ENCODE results near the gene UTP11. TPM values are rescaled to one million over a fixed set of nuclear protein-coding genes. Genes with fewer than 3 reads are reported as not detected.

The UTP11 gene
- 10 to 100 TPM; 54.3 to 86.7 TPM for total RNA-seq

GRCh38 chr1:38012363-38013226 lies at the start of gene UTP11:
UTP11 (plus strand) TSS chr1:38012734; CDS start chr1:38012803, 69 bp downstream.

GRCh38 chr1:38005195-38006007 lies 7.1 kb upstream of the UTP11 start, which contains the start of gene FHL3:
FHL3 (minus strand) TSS chr1:38005514; CDS start chr1:37999412, 6,102 bp downstream.

DNA sequence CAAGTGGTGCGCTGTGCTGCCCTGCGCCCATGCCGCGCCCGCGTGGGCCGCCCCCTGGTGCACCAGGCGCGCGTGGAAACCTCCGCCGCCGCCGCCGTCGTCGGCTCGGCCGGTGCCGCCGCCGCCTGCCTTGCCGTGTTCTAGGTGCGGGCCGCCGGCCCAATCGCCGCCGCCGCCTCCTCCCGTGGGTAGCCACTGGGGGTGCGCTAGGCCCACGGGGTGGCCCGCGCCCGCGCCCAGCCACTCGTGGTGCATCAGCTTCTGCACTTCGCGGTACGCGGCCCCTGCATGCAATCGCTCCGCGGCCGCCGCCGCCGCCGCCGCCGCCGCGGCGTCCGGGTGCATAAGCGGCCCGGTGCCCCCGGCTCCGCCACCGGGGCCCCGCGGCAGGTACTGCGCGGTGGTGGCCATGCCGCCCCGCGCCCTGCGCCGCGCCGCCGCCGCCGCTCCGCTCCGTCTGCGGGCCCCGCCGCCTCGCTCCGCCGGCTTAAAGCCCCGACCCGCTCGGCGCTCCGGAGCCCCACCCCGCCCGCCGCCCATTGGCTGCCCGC lies 33.9 kb downstream of the UTP11 start, which contains the start of gene POU3F1:
Gene POU3F1 (minus strand): TSS at position 461 of the 551 bp plus-strand sequence. CDS start 50 bp downstream, at position 411.

Small RNA genes lying within 50 kb of the gene (small RNA-seq; reads per million reads assigned to genes)
- 0.04 to 0.06 reads per million in 2 donors for gene RNU6-510P

Other genes starting within 250 kb of the UTP11 start
- gene EPHA10, start 247.6 kb upstream of the UTP11 start, total RNA-seq, result not detected
- 1 to 10 TPM in 1 of 2 donors, under 1 TPM in 1; 1.00 to 1.4 TPM for gene MANEAL, start 218.9 kb upstream of the UTP11 start, total RNA-seq
- 10 to 100 TPM; 12.0 TPM for gene C1orf122, start 204.9 kb upstream of the UTP11 start, total RNA-seq
- gene YRDC, start 204.5 kb upstream of the UTP11 start, total RNA-seq, result 10 to 100 TPM; 18.9 to 42.0 TPM
- 1 to 10 TPM; 4.1 to 4.7 TPM for gene MTF1, start 153.1 kb upstream of the UTP11 start, total RNA-seq
- gene INPP5B, start 65.7 kb upstream of the UTP11 start, total RNA-seq, result 10 to 100 TPM; 34.4 to 34.6 TPM
- gene SF3A3, start 22.7 kb upstream of the UTP11 start, total RNA-seq, result 100 to 1,000 TPM in 1 of 2 donors, 10 to 100 TPM in 1; 77.4 to 121 TPM
- gene FHL3, start 7.2 kb upstream of the UTP11 start, total RNA-seq, result 10 to 100 TPM; 13.7 to 36.1 TPM
- 1 to 10 TPM in 1 of 2 donors, under 1 TPM in 1; 0.67 to 3.4 TPM for gene POU3F1, start 34.1 kb downstream of the UTP11 start, total RNA-seq